Measurements from ENCODE around the gene SCG5.

SCG5 gene

GRCh38 chr15:32688151-32688639 is 46.7 kb downstream of the SCG5 start:
- no peak for DNase-seq (ENCODE audit: low spot score)
- TF ChIP-seq CTCF (IDR thresholded peaks at IDR 0.05; ENCODE audit: extremely low read depth, missing control alignments), result no peak

GRCh38 chr15:32690941-32691688 is 49.6 kb downstream of the SCG5 start:
- no peak for DNase-seq (ENCODE audit: low spot score)
- no peak for TF ChIP-seq CTCF (IDR thresholded peaks at IDR 0.05; ENCODE audit: extremely low read depth, missing control alignments)

- DNase-seq (ENCODE audit: low spot score), result no peak
- no peak for TF ChIP-seq CTCF (IDR thresholded peaks at IDR 0.05; ENCODE audit: extremely low read depth, missing control alignments)
These were observed 50.2 kb downstream of the SCG5 start for GRCh38 chr15:32691689-32692038.

- no peak for TF ChIP-seq CTCF (IDR thresholded peaks at IDR 0.05; ENCODE audit: extremely low read depth, missing control alignments)
- DNase-seq (ENCODE audit: low spot score), result no peak
These were observed 50.8 kb downstream of the SCG5 start for GRCh38 chr15:32692286-32692685.

GRCh38 chr15:32694222-32694983 is 52.9 kb downstream of the SCG5 start:
- no peak for TF ChIP-seq CTCF (IDR thresholded peaks at IDR 0.05; ENCODE audit: extremely low read depth, missing control alignments)
- no peak for DNase-seq (ENCODE audit: low spot score)

- TF ChIP-seq CTCF (IDR thresholded peaks at IDR 0.05; ENCODE audit: extremely low read depth, missing control alignments), result no peak
- DNase-seq (ENCODE audit: low spot score), result no peak
These were observed 57.4 kb downstream of the SCG5 start for GRCh38 chr15:32698773-32699390.
